ENCODE results near the gene IER5. TPM values are rescaled to one million over a fixed set of nuclear protein-coding genes. Genes with fewer than 3 reads are reported as not detected.

The IER5 gene
- total and polyA plus RNA-seq, 2 of the 13 experiments (the other 11 are each of a cell fraction or from before 2014, with no cell fraction given): 2.5 to 3.5 TPM

DNA sequence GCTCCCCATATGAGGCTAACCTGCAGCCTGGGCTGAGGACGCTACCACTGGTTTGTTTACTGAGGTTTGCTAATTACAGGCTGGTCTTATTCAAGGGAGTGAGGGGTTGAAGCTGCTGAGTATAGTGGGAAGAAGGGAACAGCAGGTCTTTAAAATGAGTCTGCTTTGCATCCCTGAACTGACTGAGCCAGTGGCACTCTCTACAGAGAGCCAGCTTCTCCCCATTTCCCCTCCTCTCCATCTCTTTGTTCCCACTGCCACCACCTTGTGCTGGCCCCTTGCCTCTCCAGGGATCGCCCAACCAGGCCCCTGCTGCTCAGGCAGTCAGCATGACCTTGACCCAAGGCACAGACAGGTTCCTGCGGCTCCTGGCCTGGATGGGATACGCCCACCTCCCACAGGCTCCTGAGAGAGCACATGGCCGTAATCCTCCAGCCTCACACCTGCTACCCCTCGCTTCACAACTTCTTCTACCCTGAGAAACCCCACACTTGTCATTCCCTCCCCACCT lies 45.0 kb downstream of the IER5 start (continued):
- TF ChIP-seq, protein P1, sequence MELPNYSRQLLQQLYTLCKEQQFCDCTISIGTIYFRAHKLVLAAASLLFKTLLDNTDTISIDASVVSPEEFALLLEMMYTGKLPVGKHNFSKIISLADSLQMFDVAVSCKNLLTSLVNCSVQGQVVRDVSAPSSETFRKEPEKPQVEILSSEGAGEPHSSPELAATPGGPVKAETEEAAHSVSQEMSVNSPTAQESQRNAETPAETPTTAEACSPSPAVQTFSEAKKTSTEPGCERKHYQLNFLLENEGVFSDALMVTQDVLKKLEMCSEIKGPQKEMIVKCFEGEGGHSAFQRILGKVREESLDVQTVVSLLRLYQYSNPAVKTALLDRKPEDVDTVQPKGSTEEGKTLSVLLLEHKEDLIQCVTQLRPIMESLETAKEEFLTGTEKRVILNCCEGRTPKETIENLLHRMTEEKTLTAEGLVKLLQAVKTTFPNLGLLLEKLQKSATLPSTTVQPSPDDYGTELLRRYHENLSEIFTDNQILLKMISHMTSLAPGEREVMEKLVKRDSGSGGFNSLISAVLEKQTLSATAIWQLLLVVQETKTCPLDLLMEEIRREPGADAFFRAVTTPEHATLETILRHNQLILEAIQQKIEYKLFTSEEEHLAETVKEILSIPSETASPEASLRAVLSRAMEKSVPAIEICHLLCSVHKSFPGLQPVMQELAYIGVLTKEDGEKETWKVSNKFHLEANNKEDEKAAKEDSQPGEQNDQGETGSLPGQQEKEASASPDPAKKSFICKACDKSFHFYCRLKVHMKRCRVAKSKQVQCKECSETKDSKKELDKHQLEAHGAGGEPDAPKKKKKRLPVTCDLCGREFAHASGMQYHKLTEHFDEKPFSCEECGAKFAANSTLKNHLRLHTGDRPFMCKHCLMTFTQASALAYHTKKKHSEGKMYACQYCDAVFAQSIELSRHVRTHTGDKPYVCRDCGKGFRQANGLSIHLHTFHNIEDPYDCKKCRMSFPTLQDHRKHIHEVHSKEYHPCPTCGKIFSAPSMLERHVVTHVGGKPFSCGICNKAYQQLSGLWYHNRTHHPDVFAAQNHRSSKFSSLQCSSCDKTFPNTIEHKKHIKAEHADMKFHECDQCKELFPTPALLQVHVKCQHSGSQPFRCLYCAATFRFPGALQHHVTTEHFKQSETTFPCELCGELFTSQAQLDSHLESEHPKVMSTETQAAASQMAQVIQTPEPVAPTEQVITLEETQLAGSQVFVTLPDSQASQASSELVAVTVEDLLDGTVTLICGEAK (IDR thresholded peaks at IDR 0.05): no peak
- TF ChIP-seq, protein P1 (CRISPR knock-in tag; IDR thresholded peaks at IDR 0.05): 0 out of 2 replicates have a peak, but pooled peaks have one; percentile 47
- no peak for TF ChIP-seq SIN3A (IDR thresholded peaks at IDR 0.05; ENCODE audit: borderline replicate concordance, low read depth, low read length)
- TF ChIP-seq FLYWCH1 (CRISPR knock-in tag; IDR thresholded peaks at IDR 0.05): no peak
- TF ChIP-seq ZBTB21 (CRISPR knock-in tag; IDR thresholded peaks at IDR 0.05): no peak
- TF ChIP-seq, protein P2, sequence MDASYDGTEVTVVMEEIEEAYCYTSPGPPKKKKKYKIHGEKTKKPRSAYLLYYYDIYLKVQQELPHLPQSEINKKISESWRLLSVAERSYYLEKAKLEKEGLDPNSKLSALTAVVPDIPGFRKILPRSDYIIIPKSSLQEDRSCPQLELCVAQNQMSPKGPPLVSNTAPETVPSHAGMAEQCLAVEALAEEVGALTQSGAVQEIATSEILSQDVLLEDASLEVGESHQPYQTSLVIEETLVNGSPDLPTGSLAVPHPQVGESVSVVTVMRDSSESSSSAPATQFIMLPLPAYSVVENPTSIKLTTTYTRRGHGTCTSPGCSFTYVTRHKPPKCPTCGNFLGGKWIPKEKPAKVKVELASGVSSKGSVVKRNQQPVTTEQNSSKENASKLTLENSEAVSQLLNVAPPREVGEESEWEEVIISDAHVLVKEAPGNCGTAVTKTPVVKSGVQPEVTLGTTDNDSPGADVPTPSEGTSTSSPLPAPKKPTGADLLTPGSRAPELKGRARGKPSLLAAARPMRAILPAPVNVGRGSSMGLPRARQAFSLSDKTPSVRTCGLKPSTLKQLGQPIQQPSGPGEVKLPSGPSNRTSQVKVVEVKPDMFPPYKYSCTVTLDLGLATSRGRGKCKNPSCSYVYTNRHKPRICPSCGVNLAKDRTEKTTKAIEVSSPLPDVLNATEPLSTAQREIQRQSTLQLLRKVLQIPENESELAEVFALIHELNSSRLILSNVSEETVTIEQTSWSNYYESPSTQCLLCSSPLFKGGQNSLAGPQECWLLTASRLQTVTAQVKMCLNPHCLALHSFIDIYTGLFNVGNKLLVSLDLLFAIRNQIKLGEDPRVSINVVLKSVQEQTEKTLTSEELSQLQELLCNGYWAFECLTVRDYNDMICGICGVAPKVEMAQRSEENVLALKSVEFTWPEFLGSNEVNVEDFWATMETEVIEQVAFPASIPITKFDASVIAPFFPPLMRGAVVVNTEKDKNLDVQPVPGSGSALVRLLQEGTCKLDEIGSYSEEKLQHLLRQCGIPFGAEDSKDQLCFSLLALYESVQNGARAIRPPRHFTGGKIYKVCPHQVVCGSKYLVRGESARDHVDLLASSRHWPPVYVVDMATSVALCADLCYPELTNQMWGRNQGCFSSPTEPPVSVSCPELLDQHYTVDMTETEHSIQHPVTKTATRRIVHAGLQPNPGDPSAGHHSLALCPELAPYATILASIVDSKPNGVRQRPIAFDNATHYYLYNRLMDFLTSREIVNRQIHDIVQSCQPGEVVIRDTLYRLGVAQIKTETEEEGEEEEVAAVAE (CRISPR knock-in tag; IDR thresholded peaks at IDR 0.05; ENCODE audit: borderline replicate concordance): no peak
- no peak for TF ChIP-seq ZNF772 (CRISPR knock-in tag; IDR thresholded peaks at IDR 0.05)
- TF ChIP-seq ZNF292 (CRISPR knock-in tag; IDR thresholded peaks at IDR 0.05; ENCODE audit: borderline replicate concordance, low read depth): peak; percentile 75; the same call in 1 of the 2 replicates
- TF ChIP-seq, protein P3, sequence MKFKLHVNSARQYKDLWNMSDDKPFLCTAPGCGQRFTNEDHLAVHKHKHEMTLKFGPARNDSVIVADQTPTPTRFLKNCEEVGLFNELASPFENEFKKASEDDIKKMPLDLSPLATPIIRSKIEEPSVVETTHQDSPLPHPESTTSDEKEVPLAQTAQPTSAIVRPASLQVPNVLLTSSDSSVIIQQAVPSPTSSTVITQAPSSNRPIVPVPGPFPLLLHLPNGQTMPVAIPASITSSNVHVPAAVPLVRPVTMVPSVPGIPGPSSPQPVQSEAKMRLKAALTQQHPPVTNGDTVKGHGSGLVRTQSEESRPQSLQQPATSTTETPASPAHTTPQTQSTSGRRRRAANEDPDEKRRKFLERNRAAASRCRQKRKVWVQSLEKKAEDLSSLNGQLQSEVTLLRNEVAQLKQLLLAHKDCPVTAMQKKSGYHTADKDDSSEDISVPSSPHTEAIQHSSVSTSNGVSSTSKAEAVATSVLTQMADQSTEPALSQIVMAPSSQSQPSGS (CRISPR knock-in tag; IDR thresholded peaks at IDR 0.05): peak; percentile 34; the same call in 1 of the 2 replicates
- no peak for TF ChIP-seq PAF1 (CRISPR knock-in tag; IDR thresholded peaks at IDR 0.05)
- TF ChIP-seq NCOA5 (CRISPR knock-in tag; IDR thresholded peaks at IDR 0.05): no peak
- TF ChIP-seq HNF4A (CRISPR knock-in tag; IDR thresholded peaks at IDR 0.05): peak; percentile 55
- no peak for TF ChIP-seq NFIB (CRISPR knock-in tag; IDR thresholded peaks at IDR 0.05; ENCODE audit: borderline replicate concordance)
- TF ChIP-seq ZNF546 (CRISPR knock-in tag; conservative IDR thresholded peaks at IDR 0.05): 0 out of 2 replicates have a peak, but pooled peaks have one; percentile 50
- TF ChIP-seq HMG20B (CRISPR knock-in tag; conservative IDR thresholded peaks at IDR 0.05): no peak
